GM12872 (cell line): ENCODE data around the gene CASP10.

Source experiments
- TF ChIP-seq, protein P1 (sequence below): IDR thresholded peaks from 3 replicates; pipeline ENCODE4 v1.5.1; 2011; ENCODE audit warnings: low read depth, mild to moderate bottlenecking, low read length, moderate library complexity; ENCODE audit not compliant: insufficient read depth

Gene CASP10

DNA sequence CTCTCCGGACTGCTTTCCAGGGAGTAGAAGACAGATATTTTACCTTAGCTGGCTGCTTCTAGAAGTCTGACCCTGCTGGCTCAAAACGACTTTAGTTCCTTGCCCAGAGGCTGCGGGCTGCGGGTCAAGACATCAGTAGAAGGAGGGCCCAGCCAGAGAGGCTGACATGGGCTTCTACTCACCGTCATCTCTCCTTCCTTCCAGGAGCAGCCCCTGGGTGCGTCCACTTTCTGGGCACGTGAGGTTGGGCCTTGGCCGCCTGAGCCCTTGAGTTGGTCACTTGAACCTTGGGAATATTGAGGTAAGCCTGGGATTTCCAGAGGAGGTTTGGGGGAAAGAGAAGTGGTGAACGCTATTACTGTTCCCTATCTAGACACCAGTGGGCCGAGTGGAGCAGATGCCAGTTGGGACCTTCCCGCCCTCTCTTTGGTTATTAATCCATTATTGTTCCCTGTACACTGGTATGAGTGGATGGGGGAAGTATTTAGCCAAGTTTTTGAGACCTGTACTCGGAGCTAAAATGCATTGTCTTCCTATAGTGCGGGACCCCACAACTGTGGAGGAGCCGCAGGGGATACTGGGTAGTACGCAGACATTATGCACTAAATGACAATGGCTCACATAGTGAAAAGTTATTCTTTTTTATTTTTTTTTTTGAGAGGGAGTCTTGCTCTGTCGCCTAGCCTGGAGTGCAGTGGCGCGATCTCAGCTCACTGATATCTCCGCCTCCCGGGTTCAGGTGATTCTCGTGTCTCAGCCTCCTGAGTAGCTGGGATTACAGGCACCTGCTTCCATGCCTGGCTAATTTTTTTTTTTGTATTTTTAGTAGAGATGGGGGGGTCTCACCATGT lies 51.1 kb downstream of the CASP10 start:
- TF ChIP-seq, protein P1, sequence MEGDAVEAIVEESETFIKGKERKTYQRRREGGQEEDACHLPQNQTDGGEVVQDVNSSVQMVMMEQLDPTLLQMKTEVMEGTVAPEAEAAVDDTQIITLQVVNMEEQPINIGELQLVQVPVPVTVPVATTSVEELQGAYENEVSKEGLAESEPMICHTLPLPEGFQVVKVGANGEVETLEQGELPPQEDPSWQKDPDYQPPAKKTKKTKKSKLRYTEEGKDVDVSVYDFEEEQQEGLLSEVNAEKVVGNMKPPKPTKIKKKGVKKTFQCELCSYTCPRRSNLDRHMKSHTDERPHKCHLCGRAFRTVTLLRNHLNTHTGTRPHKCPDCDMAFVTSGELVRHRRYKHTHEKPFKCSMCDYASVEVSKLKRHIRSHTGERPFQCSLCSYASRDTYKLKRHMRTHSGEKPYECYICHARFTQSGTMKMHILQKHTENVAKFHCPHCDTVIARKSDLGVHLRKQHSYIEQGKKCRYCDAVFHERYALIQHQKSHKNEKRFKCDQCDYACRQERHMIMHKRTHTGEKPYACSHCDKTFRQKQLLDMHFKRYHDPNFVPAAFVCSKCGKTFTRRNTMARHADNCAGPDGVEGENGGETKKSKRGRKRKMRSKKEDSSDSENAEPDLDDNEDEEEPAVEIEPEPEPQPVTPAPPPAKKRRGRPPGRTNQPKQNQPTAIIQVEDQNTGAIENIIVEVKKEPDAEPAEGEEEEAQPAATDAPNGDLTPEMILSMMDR = no peak

GRCh38 chr2:201234663-201235135 lies 51.8 kb downstream of the CASP10 start:
- TF ChIP-seq, protein P1 = no peak

GRCh38 chr2:201235860-201236811 lies 53.2 kb downstream of the CASP10 start:
- TF ChIP-seq, protein P1 = peak; percentile 60

GRCh38 chr2:201237486-201238123 lies 54.7 kb downstream of the CASP10 start:
- TF ChIP-seq, protein P1 = no peak

DNA sequence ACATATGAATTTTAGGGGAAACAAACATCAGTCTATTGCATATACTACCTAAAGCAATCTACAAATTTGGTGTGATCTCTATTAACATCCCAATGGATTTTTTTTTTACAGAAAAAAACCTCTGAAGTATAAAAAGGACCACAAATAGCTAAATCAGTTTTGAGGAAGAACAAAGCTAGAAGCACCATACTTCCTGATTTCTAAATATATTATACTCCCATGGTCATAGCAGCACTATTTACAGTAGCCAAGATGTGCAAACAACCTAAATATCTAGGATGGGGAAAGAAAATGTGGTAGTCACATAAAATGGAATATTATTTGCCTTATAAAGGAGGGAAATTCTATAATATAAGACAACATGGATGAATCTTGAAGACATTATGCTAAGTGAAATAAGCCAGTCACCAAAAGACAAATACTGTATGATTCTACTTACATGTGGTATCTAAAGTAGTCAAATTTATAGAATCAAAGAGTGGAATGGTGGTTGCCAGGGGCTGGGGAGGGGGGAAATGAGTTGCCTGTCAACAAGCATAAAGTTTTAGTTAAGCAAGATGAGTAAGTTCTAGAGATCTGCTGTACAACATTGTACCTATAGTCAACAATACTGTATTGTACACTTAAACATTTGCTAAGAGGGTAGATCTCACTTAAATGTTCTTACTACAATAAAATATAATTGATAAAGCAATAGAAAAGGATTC lies 59.8 kb downstream of the CASP10 start:
- TF ChIP-seq, protein P1 = no peak

DNA sequence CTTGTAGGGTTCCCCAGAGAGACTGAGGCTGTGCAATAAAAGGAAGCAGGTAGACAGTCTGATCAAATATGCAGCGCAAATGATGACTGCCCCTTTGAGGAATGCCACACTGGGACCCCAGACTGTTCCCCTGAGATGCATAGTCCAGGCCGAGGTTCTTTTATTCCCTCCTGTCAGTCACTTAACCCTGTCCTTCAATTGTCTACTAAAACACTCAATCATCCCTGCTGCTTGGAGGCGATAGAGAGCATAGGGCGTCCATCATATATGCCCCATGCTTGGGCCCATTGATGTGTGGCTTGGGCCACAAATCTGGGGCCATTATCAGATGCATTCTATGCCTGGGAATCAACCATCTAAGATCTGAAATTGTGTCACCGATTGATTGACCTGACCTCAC lies 61.9 kb downstream of the CASP10 start:
- TF ChIP-seq, protein P1 = no peak
